WTC11 (cell line): ENCODE data around the gene CEACAM18. TPM values are rescaled to one million over a fixed set of nuclear protein-coding genes. Genes with fewer than 3 reads are reported as not detected.

ENCODE experiments used
- ATAC-seq: fragments of 200-7000 bp; cut with Tn5 transposase; 2 replicates; pipeline ENCODE4 v1.10.0; 2021; ENCODE audit warnings: mild to moderate bottlenecking, moderate library complexity
- CTCF ChIA-PET: fragments of 300-600 bp; sonication (Branson Sonifier 250); formaldehyde crosslinking; loops from one replicate; lab custom pipeline; 2021; ENCODE audit warnings: antibody characterized with exemption; lab: Charles Lee
- POLR2A ChIA-PET: fragments of 350-600 bp; sonication (Branson Sonifier 250); formaldehyde crosslinking; loops from one replicate; lab custom pipeline; 2021; ENCODE audit warnings: antibody characterized with exemption; lab: Charles Lee
- DNase-seq: peaks from one replicate; pipeline ENCODE4 v3.0.0; 2021; ENCODE audit warnings: low spot score
- H3K27ac Mint-ChIP-seq: 2 replicates; pipeline ENCODE4 v1.8.0; 2021; ENCODE audit warnings: mixed read lengths
- H3K27me3 Mint-ChIP-seq: 2 replicates; pipeline ENCODE4 v1.8.0; 2021; ENCODE audit warnings: low read depth, mild to moderate bottlenecking, moderate library complexity, mixed read lengths
- H3K36me3 Mint-ChIP-seq: 2 replicates; pipeline ENCODE4 v1.8.0; 2021; ENCODE audit warnings: mixed read lengths
- H3K4me1 Mint-ChIP-seq: 2 replicates; pipeline ENCODE4 v1.8.0; 2022; ENCODE audit warnings: mixed read lengths
- H3K4me3 Mint-ChIP-seq: 2 replicates; pipeline ENCODE4 v1.8.0; 2021; ENCODE audit warnings: mild to moderate bottlenecking, moderate library complexity, mixed read lengths
- H3K9me3 Mint-ChIP-seq: 2 replicates; pipeline ENCODE4 v1.8.0; 2021; ENCODE audit warnings: mixed read lengths
- EMX1 ChIP-seq: fragments of 250-450 bp; sonication (Bioruptor Pico); IDR thresholded peaks from 2 replicates; pipeline ENCODE4 v1.8.0; 2021; ENCODE audit warnings: mild to moderate bottlenecking
- ESRRA ChIP-seq: sonication (generic); formaldehyde crosslinking; IDR thresholded peaks from 2 replicates; pipeline ENCODE4 v1.8.1; 2022; ENCODE audit warnings: mild to moderate bottlenecking, missing genetic modification reagents, borderline replicate concordance
- GABPB1 ChIP-seq: sonication (generic); formaldehyde crosslinking; IDR thresholded peaks from 2 replicates; pipeline ENCODE4 v1.8.1; 2023; ENCODE audit warnings: mild to moderate bottlenecking, missing genetic modification reagents
- JAZF1 ChIP-seq: fragments of 250-450 bp; sonication (Bioruptor Pico); IDR thresholded peaks from 2 replicates; pipeline ENCODE4 v1.9.0; 2021; ENCODE audit warnings: moderate library complexity, mild to moderate bottlenecking, inconsistent platforms
- NFE2L1 ChIP-seq: sonication (generic); formaldehyde crosslinking; IDR thresholded peaks from 2 replicates; pipeline ENCODE4 v1.8.1; 2023; ENCODE audit warnings: missing genetic modification reagents
- PRRX2 ChIP-seq: fragments of 250-450 bp; sonication (Bioruptor Pico); IDR thresholded peaks from 2 replicates; pipeline ENCODE4 v1.8.0; 2021; ENCODE audit warnings: mild to moderate bottlenecking
- TCF7 ChIP-seq: sonication (generic); formaldehyde crosslinking; IDR thresholded peaks from 2 replicates; pipeline ENCODE4 v1.8.0; 2022; ENCODE audit warnings: mild to moderate bottlenecking, low read depth, missing genetic modification reagents, moderate library complexity
- TEAD4 ChIP-seq: sonication (generic); formaldehyde crosslinking; IDR thresholded peaks from 2 replicates; pipeline ENCODE4 v1.8.0; 2022; ENCODE audit warnings: mild to moderate bottlenecking, missing genetic modification reagents
- TP53 ChIP-seq: sonication (generic); formaldehyde crosslinking; IDR thresholded peaks from 2 replicates; pipeline ENCODE4 v1.8.1; 2023; ENCODE audit warnings: mild to moderate bottlenecking, missing genetic modification reagents
- ZBTB21 ChIP-seq: sonication (generic); formaldehyde crosslinking; IDR thresholded peaks from 2 replicates; pipeline ENCODE4 v1.8.1; 2023; ENCODE audit warnings: mild to moderate bottlenecking, missing genetic modification reagents, borderline replicate concordance
- ZNF671 ChIP-seq: fragments of 250-450 bp; sonication (Bioruptor Pico); IDR thresholded peaks from 2 replicates; pipeline ENCODE4 v1.8.0; 2021; ENCODE audit warnings: mild to moderate bottlenecking
- total RNA-seq: library from RNA; stranded (reverse); gene quantifications from 3 replicates; pipeline ENCODE4 v1.2.3, GENCODE V29; 2021
- TF ChIP-seq, protein P1 (sequence below): fragments of 200-600 bp; IDR thresholded peaks from 2 replicates; pipeline ENCODE4 v1.8.0; 2022; ENCODE audit warnings: antibody characterized with exemption
- TF ChIP-seq, protein P2 (sequence below): sonication (generic); formaldehyde crosslinking; IDR thresholded peaks from 2 replicates; pipeline ENCODE4 v1.8.1; 2023; ENCODE audit warnings: mild to moderate bottlenecking, missing genetic modification reagents
- TF ChIP-seq, protein P3 (sequence below): sonication (generic); formaldehyde crosslinking; conservative IDR thresholded peaks from 2 replicates; pipeline ENCODE4 v1.8.1; 2023; ENCODE audit warnings: mild to moderate bottlenecking, low read depth, missing genetic modification reagents, moderate library complexity
- TF ChIP-seq, protein P4 (sequence below): sonication (generic); formaldehyde crosslinking; IDR thresholded peaks from 2 replicates; pipeline ENCODE4 v1.8.1; 2023; ENCODE audit warnings: mild to moderate bottlenecking, missing genetic modification reagents
- TF ChIP-seq, protein P5 (sequence below): sonication (generic); formaldehyde crosslinking; IDR thresholded peaks from 2 replicates; pipeline ENCODE4 v1.8.1; 2022; ENCODE audit warnings: low read depth, missing genetic modification reagents, borderline replicate concordance
- TF ChIP-seq, protein P6 (sequence below): sonication (generic); formaldehyde crosslinking; conservative IDR thresholded peaks from 2 replicates; pipeline ENCODE4 v1.8.1; 2022; ENCODE audit warnings: mild to moderate bottlenecking, missing genetic modification reagents
- TF ChIP-seq, protein P7 (sequence below): fragments of 250-450 bp; sonication (Bioruptor Pico); IDR thresholded peaks from 2 replicates; pipeline ENCODE4 v1.9.0; 2021; ENCODE audit warnings: moderate library complexity, mild to moderate bottlenecking, inconsistent platforms, borderline replicate concordance

The CEACAM18 gene
- total RNA-seq, 1 experiment from 2014 or later: not detected

DNA sequence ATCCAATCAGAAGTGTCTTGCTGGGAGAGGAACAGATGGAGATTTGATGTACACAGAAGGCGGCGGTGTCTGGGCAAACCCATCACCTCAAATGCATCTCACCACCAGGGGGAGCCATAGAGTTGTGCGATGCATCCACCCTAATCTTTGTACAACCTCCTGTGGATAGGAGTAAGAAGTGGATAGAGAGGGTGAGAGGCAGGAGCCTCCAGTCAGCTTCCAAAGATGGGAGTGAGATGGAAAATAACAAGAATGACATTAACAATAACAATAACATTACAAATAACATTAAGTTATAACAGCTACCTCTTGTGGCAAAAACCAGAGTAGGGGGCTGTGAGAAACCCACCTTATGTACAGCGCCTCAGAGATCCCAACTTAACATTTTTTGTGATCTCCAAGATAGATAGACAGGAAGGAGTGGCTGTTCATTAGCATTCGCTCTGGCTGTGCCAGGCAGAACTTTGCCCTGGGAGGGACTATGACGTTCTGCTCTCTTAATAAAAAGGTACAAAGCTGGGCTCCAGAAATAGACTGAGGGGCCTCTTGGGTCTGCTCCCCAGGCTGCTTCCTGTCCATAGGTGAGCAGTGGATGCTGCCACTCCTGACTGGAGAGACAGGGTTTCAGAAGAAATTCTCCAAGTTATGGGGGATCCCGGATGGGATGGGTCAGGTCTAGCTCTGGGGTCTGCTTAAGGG lies 5.2 kb upstream of the CEACAM18 start:
- ChIA-PET POLR2A (no interaction called here), CTCF (interaction anchor here (0.7 to 7.5 kb wide), 11 partner anchors 10 to 188 kb away, joined by 3 to 65 read pairs (median 4); no protein-coding TSS in a partner anchor)
- Mint-ChIP-seq H3K27me3 (peaks cover 30% of the 10 kb centered on the region), H3K36me3 (no peaks in the 10 kb centered on the region), H3K4me1 (no peaks in the 10 kb centered on the region), H3K27ac (no peak overlapping the region), H3K4me3 (no peak overlapping the region), H3K9me3 (peaks cover 6% of the 10 kb centered on the region)
- TF ChIP-seq ESRRA (CRISPR knock-in tag): no peak
- no peak for TF ChIP-seq ZNF671
- TF ChIP-seq, protein P1, sequence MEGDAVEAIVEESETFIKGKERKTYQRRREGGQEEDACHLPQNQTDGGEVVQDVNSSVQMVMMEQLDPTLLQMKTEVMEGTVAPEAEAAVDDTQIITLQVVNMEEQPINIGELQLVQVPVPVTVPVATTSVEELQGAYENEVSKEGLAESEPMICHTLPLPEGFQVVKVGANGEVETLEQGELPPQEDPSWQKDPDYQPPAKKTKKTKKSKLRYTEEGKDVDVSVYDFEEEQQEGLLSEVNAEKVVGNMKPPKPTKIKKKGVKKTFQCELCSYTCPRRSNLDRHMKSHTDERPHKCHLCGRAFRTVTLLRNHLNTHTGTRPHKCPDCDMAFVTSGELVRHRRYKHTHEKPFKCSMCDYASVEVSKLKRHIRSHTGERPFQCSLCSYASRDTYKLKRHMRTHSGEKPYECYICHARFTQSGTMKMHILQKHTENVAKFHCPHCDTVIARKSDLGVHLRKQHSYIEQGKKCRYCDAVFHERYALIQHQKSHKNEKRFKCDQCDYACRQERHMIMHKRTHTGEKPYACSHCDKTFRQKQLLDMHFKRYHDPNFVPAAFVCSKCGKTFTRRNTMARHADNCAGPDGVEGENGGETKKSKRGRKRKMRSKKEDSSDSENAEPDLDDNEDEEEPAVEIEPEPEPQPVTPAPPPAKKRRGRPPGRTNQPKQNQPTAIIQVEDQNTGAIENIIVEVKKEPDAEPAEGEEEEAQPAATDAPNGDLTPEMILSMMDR: peak; percentile 89
- no peak for TF ChIP-seq TEAD4 (CRISPR knock-in tag)
- ATAC-seq (peak; percentile 83), DNase-seq (peak; percentile 87)

DNA sequence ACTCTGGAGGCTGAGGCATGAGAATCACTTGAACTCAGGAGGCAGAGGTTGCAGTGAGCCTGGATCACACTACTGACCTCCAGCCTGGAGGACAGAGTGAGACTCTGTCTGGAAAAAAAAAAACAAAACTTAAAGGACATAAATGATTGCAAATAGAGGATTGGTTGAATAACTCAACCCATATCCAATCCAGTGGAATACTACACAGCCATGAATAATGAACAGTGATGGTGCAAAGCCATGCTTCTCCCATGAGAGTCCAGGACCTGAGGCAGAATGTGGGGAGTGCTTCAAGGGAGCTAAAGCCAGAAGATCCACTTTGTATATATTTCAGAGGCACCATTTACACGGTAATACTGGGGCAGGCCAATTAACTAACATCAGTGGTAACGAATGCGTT lies 2.2 kb upstream of the CEACAM18 start:
- H3K9me3 Mint-ChIP-seq: peaks cover 6% of the 10 kb centered on the region
- ATAC-seq: no peak
- peaks cover 21% of the 10 kb centered on the region for H3K27me3 Mint-ChIP-seq
- ChIA-PET POLR2A (no interaction called here), CTCF (interaction anchor here (1.1 to 7.5 kb wide), 3 partner anchors 182 to 194 kb away, joined by 4 to 65 read pairs (median 49); no protein-coding TSS in a partner anchor)
- H3K36me3 Mint-ChIP-seq: no peaks in the 10 kb centered on the region
- H3K4me1 Mint-ChIP-seq: no peaks in the 10 kb centered on the region
- no peak overlapping the region for H3K4me3 Mint-ChIP-seq
- H3K27ac Mint-ChIP-seq: no peak overlapping the region
- no peak for TF ChIP-seq TCF7 (CRISPR knock-in tag)
- TF ChIP-seq, protein P2, sequence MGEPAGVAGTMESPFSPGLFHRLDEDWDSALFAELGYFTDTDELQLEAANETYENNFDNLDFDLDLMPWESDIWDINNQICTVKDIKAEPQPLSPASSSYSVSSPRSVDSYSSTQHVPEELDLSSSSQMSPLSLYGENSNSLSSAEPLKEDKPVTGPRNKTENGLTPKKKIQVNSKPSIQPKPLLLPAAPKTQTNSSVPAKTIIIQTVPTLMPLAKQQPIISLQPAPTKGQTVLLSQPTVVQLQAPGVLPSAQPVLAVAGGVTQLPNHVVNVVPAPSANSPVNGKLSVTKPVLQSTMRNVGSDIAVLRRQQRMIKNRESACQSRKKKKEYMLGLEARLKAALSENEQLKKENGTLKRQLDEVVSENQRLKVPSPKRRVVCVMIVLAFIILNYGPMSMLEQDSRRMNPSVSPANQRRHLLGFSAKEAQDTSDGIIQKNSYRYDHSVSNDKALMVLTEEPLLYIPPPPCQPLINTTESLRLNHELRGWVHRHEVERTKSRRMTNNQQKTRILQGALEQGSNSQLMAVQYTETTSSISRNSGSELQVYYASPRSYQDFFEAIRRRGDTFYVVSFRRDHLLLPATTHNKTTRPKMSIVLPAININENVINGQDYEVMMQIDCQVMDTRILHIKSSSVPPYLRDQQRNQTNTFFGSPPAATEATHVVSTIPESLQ (CRISPR knock-in tag): no peak
- no peak for TF ChIP-seq GABPB1 (CRISPR knock-in tag)
- TF ChIP-seq, protein P3, sequence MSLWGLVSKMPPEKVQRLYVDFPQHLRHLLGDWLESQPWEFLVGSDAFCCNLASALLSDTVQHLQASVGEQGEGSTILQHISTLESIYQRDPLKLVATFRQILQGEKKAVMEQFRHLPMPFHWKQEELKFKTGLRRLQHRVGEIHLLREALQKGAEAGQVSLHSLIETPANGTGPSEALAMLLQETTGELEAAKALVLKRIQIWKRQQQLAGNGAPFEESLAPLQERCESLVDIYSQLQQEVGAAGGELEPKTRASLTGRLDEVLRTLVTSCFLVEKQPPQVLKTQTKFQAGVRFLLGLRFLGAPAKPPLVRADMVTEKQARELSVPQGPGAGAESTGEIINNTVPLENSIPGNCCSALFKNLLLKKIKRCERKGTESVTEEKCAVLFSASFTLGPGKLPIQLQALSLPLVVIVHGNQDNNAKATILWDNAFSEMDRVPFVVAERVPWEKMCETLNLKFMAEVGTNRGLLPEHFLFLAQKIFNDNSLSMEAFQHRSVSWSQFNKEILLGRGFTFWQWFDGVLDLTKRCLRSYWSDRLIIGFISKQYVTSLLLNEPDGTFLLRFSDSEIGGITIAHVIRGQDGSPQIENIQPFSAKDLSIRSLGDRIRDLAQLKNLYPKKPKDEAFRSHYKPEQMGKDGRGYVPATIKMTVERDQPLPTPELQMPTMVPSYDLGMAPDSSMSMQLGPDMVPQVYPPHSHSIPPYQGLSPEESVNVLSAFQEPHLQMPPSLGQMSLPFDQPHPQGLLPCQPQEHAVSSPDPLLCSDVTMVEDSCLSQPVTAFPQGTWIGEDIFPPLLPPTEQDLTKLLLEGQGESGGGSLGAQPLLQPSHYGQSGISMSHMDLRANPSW (CRISPR knock-in tag): no peak
- no peak for TF ChIP-seq ZBTB21 (CRISPR knock-in tag)
- TF ChIP-seq PRRX2 (CRISPR knock-in tag): no peak
- TF ChIP-seq NFE2L1 (CRISPR knock-in tag): no peak
- TF ChIP-seq, protein P1: no peak
- TF ChIP-seq, protein P4, sequence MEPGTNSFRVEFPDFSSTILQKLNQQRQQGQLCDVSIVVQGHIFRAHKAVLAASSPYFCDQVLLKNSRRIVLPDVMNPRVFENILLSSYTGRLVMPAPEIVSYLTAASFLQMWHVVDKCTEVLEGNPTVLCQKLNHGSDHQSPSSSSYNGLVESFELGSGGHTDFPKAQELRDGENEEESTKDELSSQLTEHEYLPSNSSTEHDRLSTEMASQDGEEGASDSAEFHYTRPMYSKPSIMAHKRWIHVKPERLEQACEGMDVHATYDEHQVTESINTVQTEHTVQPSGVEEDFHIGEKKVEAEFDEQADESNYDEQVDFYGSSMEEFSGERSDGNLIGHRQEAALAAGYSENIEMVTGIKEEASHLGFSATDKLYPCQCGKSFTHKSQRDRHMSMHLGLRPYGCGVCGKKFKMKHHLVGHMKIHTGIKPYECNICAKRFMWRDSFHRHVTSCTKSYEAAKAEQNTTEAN (CRISPR knock-in tag): no peak
- TF ChIP-seq TP53 (CRISPR knock-in tag): no peak
- TF ChIP-seq, protein P5, sequence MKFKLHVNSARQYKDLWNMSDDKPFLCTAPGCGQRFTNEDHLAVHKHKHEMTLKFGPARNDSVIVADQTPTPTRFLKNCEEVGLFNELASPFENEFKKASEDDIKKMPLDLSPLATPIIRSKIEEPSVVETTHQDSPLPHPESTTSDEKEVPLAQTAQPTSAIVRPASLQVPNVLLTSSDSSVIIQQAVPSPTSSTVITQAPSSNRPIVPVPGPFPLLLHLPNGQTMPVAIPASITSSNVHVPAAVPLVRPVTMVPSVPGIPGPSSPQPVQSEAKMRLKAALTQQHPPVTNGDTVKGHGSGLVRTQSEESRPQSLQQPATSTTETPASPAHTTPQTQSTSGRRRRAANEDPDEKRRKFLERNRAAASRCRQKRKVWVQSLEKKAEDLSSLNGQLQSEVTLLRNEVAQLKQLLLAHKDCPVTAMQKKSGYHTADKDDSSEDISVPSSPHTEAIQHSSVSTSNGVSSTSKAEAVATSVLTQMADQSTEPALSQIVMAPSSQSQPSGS (CRISPR knock-in tag): no peak
- TF ChIP-seq, protein P6, sequence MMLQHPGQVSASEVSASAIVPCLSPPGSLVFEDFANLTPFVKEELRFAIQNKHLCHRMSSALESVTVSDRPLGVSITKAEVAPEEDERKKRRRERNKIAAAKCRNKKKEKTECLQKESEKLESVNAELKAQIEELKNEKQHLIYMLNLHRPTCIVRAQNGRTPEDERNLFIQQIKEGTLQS (CRISPR knock-in tag): no peak
- TF ChIP-seq JAZF1 (CRISPR knock-in tag): no peak
- no peak for TF ChIP-seq EMX1 (CRISPR knock-in tag)
- TF ChIP-seq, protein P7, sequence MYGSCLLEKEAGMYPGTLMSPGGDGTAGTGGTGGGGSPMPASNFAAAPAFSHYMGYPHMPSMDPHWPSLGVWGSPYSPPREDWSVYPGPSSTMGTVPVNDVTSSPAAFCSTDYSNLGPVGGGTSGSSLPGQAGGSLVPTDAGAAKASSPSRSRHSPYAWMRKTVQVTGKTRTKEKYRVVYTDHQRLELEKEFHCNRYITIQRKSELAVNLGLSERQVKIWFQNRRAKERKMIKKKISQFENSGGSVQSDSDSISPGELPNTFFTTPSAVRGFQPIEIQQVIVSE (CRISPR knock-in tag): no peak
- DNase-seq: no peak
